NCI-H2171 treated with DMSO at 0.1 percent for 48 hours (cell line): ENCODE results near the gene HLA-G.

Experiments used
- DNase-seq: peaks from one replicate; lab custom pipeline; 2025; lab: John Stamatoyannopoulos, UW

HLA-G gene

GRCh38 chr6:29816030-29816429 lies 11.6 kb upstream of the HLA-G start:
- DNase-seq, result no peak

GRCh38 chr6:29818892-29819291 lies 8.7 kb upstream of the HLA-G start:
- no peak for DNase-seq

DNA sequence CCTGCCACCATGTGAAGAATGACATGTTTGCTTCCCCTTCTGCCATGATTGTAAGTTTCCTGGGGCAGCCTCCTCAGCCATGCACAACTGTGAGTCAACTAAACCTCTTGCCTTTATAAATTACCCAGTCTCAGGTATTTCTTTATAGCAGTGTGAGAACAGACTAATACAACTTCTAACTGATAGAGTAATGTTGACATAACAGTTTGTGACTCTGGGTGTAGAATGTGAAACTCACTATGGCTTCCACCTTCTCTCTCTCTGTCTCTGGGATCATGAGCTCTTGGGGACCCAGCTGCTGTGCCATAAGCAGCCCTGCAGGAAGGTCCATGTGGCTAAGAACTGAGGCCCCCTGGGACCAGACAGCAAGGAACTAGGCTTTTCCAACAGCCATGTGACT lies 3.5 kb upstream of the HLA-G start:
- no peak for DNase-seq

- DNase-seq, result no peak
Observed at GRCh38 chr6:29825848-29826247, 1.8 kb upstream of the HLA-G start.

DNA sequence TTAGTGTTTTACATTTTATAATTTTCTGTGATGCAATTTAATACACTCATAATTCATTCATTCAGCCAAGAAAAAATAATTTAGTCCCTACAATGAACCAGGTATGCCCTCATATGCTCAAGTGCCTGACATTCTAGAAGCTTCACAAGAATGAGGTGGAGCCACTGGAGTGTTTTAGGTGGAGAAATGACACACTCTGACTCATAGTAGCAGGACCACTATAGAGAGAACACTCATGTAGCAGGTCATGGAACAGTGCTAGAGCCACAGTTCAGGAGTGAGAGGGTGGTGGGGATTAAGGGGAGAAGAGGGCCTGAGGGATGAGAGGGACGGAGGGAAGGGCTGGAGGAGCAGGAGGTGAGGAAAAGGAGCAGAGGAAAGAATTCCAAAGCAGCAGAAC lies 1.4 kb upstream of the HLA-G start:
- DNase-seq, result no peak

GRCh38 chr6:29828471-29828797 lies 809 bp downstream of the HLA-G start:
- no peak for DNase-seq

DNA sequence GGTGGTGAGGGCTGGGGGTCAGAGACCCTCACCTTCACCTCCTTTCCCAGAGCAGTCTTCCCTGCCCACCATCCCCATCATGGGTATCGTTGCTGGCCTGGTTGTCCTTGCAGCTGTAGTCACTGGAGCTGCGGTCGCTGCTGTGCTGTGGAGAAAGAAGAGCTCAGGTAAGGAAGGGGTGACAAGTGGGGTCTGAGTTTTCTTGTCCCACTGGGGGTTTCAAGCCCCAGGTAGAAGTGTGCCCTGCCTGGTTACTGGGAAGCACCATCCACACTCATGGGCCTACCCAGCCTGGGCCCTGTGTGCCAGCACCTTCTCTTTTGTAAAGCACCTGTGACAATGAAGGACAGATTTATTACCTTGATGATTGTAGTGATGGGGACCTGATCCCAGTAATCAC lies 2.1 kb downstream of the HLA-G start:
- no peak for DNase-seq

DNA sequence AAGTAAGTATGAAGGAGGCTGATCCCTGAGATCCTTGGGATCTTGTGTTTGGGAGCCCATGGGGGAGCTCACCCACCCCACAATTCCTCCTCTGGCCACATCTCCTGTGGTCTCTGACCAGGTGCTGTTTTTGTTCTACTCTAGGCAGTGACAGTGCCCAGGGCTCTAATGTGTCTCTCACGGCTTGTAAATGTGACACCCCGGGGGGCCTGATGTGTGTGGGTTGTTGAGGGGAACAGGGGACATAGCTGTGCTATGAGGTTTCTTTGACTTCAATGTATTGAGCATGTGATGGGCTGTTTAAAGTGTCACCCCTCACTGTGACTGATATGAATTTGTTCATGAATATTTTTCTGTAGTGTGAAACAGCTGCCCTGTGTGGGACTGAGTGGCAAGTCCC lies 2.8 kb downstream of the HLA-G start:
- DNase-seq, result no peak

DNA sequence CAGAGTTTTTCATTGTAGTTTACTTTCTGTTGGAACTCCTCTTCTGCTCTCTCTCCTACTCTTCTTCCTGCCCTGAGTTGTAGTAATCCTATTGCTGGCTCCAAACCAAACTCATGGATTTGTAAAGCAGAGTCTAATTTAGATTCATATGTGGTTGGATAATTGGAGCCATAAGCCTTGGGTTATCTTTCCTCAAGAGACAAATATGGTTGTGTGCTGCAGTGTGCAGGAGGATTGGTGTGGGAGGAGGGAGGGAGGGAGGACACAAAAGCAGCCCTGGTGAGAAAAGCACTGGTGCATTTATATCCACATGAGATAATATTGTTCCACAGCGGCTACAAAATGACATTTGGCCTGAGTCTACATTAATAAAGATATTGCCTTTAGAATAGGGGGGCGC lies 4.2 kb downstream of the HLA-G start:
- no peak for DNase-seq

DNA sequence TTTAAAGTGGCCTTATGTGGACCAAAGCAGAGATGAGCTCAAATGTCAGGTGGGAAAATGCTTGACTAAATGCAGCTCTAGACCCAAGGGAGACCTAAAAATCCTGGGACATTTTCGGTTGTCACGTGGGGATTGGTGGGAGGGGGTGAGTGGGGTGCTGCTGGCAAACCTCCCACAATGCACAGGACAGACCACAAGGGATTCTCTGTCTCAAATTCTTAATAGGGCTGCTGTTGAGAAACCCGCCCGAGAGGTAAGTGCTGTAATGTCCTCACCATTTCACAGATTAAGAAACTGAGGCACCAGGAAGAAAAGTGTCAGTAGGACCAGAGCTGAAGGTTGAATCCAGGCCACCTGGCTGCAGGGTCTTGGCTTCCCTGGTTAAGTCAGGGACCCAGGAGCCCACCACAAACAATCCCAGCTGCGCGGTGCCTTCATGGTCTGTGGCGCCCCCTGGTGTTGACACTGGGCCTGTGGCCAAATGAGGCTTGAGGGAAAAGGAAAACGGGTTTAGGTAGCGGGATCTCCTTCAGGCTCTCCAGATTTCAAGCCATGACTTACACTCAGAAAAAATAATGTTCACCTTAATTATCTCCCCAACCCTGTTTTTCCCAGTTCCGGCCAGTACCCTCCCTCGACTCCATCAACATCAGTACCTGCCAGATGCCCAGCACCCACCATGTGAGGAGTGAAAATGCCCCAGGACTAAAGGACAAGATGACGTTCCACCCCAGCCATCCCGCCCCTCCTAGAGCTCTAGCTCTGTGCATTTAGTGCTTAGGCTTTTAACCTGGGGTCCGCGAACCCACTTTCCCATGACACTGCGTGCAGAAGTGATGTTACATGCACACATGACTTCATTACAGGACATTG lies 7.2 kb downstream of the HLA-G start:
- DNase-seq, result no peak

- no peak for DNase-seq
Observed at GRCh38 chr6:29839917-29840316, 12.3 kb downstream of the HLA-G start.

- DNase-seq, result no peak
Observed at GRCh38 chr6:29841030-29841429, 13.4 kb downstream of the HLA-G start.

- DNase-seq, result no peak
Observed at GRCh38 chr6:29845405-29846006, 17.9 kb downstream of the HLA-G start.

DNA sequence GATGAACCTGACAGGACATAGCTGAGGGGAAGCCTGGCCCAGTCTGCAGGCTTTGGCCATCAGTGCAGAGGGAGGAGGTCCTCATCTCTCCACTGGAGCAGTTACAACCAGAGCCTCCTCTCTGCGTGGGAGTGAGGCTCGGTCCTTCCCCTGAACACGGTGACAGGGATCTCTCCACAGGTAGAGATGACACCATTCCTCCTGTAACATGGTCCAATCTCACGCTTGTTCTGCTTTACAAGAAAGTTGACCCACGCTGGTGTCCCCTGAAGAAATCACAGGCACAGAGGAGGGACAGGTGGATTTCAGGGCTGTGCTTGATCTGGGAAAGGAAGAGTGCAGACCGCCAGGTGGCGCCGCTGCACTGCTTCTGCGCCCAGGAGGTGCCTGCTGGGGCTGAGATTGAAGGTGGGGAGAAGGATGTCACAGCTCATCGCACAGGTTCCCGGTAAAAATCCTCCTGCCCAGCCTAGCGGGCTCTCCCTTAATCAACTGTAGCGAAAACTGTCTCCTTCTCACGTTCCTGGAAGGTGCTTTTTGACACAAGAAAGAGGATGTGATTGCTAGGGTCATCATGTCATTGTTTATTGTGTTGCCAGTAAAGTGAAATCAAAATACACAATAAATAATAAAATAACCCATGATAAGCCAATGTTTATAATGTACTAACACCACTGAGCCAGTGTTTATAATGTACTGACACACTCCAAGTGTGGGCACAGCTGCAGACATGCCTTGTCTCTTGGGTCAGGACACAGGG lies 20.4 kb downstream of the HLA-G start:
- DNase-seq, result peak; percentile 30

GRCh38 chr6:29850011-29850553 lies 22.5 kb downstream of the HLA-G start:
- no peak for DNase-seq

DNA sequence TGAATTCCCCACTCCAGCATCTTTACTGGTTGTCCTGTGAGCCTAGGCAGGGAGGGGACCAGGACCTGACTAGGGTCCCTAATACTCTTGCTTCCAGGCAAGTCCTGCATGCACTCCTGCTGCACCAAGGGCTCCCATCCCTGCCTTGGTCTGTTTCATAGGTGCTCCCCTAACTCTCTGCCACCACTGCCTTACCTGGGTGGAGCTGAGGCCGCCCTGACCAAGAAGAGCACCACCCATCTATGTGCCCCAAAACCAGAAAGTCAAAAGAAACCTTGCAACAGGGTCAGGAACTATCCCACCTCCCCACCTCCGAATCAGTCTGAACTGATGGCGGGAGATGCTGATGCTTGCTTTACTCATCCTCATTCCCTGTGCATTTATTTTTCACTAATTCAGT lies 23.6 kb downstream of the HLA-G start:
- no peak for DNase-seq

DNA sequence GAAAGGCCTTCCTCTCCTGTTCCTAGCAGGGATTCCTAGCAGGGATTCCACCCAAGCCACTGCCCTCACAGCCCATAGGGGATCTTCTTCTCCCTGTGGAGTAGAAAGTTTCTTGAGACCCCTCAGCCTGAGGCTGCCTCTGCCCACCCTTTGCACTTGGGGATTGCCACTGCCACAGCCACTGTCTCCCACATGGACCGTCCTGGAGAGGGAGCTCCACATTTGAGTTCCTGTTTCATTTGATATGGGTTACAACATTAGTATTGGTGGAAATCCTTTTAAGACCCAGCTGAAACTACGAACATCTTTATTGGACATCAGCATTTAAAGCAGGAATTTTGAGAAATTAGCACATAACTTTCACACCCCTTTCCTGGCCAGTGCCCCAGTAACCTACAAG lies 25.6 kb downstream of the HLA-G start:
- DNase-seq, result no peak

GRCh38 chr6:29858006-29858405 lies 30.4 kb downstream of the HLA-G start:
- no peak for DNase-seq

- no peak for DNase-seq
Observed at GRCh38 chr6:29861521-29862255, 34.1 kb downstream of the HLA-G start.

- no peak for DNase-seq
Observed at GRCh38 chr6:29864037-29864810, 36.6 kb downstream of the HLA-G start.

DNA sequence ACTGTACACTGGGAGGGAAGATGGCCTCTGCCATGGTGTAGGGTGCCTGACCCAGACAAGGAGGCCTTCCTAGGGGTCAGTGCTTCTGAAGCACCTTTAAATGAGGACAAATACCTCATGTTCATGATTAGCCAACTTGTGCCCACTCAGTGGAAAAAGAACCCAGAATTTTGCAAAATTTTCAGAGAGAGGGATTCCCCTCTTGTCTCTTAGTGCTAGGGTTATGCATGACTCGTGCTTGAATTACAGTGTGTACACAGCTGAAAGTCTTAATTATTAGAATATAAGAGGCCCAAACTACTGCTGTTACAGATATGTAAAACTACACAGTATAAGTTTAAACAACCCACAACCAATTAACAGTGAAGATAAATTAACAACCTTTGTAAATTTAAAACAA lies 38.0 kb downstream of the HLA-G start:
- DNase-seq, result no peak
